ENCODE measurements around the gene ALOXE3. TPM values are rescaled to one million over a fixed set of nuclear protein-coding genes. Genes with fewer than 3 reads are reported as not detected.

ALOXE3 gene
- total RNA-seq, 4 donors from 2014 or later: not detected

- TF ChIP-seq CTCF (IDR thresholded peaks at IDR 0.05; ENCODE audit: low read depth): no peak
Observed at GRCh38 chr17:8071496-8071895, 46.8 kb downstream of the ALOXE3 start.

GRCh38 chr17:8069587-8069860, 48.8 kb downstream of the ALOXE3 start:
- TF ChIP-seq CTCF (IDR thresholded peaks at IDR 0.05; ENCODE audit: low read depth): no peak

- no peak for TF ChIP-seq CTCF (IDR thresholded peaks at IDR 0.05; ENCODE audit: low read depth)
Observed at GRCh38 chr17:8068736-8069586, 49.4 kb downstream of the ALOXE3 start.

GRCh38 chr17:8067806-8068205, 50.5 kb downstream of the ALOXE3 start:
- no peak for TF ChIP-seq CTCF (IDR thresholded peaks at IDR 0.05; ENCODE audit: low read depth)

GRCh38 chr17:8066841-8067775, 51.2 kb downstream of the ALOXE3 start:
- no peak for TF ChIP-seq CTCF (IDR thresholded peaks at IDR 0.05; ENCODE audit: low read depth)

- no peak for TF ChIP-seq CTCF (IDR thresholded peaks at IDR 0.05; ENCODE audit: low read depth)
Observed at GRCh38 chr17:8064561-8065019, 53.7 kb downstream of the ALOXE3 start.
